Activated CD8-positive, alpha-beta memory T cell treated with anti-CD3 and anti-CD28 coated beads, Interleukin-2, amount 50 U/mL, for 1 hour (primary cell): ENCODE measurements around the gene NRXN3.

ENCODE experiments used
- DNase-seq: peaks from one replicate; pipeline ENCODE4 v3.0.0-alpha.2; 2020; ENCODE audit errors: extremely low read depth

NRXN3 gene

GRCh38 chr14:79465651-79466050, 1295.5 kb downstream of the NRXN3 start:
- DNase-seq: no peak

GRCh38 chr14:79466938-79467527, 1296.9 kb downstream of the NRXN3 start:
- no peak for DNase-seq

- no peak for DNase-seq
Measured at GRCh38 chr14:79467835-79468234, 1297.7 kb downstream of the NRXN3 start.

- DNase-seq: no peak
Measured at GRCh38 chr14:79468486-79468885, 1298.3 kb downstream of the NRXN3 start.

- no peak for DNase-seq
Measured at GRCh38 chr14:79473651-79474050, 1303.5 kb downstream of the NRXN3 start.

GRCh38 chr14:79475887-79476532, 1305.8 kb downstream of the NRXN3 start:
- no peak for DNase-seq

- no peak for DNase-seq
Measured at GRCh38 chr14:79476552-79476951, 1306.4 kb downstream of the NRXN3 start.

- no peak for DNase-seq
Measured at GRCh38 chr14:79480212-79480611, 1310.0 kb downstream of the NRXN3 start.

- DNase-seq: no peak
Measured at GRCh38 chr14:79482825-79483224, 1312.7 kb downstream of the NRXN3 start.

GRCh38 chr14:79483477-79484388, 1313.6 kb downstream of the NRXN3 start:
- DNase-seq: no peak

GRCh38 chr14:79487632-79488031, 1317.5 kb downstream of the NRXN3 start:
- no peak for DNase-seq

GRCh38 chr14:79491161-79491560, 1321.0 kb downstream of the NRXN3 start:
- no peak for DNase-seq

GRCh38 chr14:79493081-79493645, 1323.0 kb downstream of the NRXN3 start:
- DNase-seq: no peak

GRCh38 chr14:79496701-79497100, 1326.5 kb downstream of the NRXN3 start:
- no peak for DNase-seq

- DNase-seq: no peak
Measured at GRCh38 chr14:79500489-79500888, 1330.3 kb downstream of the NRXN3 start.

- no peak for DNase-seq
Measured at GRCh38 chr14:79502136-79502750, 1332.1 kb downstream of the NRXN3 start.

GRCh38 chr14:79502751-79503148, 1332.6 kb downstream of the NRXN3 start:
- no peak for DNase-seq

GRCh38 chr14:79510659-79511058, 1340.5 kb downstream of the NRXN3 start:
- no peak for DNase-seq

GRCh38 chr14:79511146-79511545, 1341.0 kb downstream of the NRXN3 start:
- no peak for DNase-seq

- DNase-seq: no peak
Measured at GRCh38 chr14:79513446-79513845, 1343.3 kb downstream of the NRXN3 start.

GRCh38 chr14:79514700-79515099, 1344.5 kb downstream of the NRXN3 start:
- DNase-seq: no peak

GRCh38 chr14:79515158-79515557, 1345.0 kb downstream of the NRXN3 start:
- DNase-seq: no peak
